ENCODE data around the gene ZNF280D.

DNA sequence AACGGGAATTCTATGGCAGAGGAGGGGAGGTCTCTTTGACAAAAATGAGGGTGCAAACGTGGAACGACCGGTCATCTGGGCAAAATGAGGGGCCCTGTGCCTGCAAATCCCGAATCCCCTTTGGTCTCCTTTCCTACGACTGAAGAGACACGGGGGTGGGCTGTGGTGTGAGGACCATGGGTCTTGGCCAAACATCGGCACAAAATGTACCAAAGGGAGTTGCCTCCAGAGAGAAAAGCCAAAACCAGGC, 498 bp downstream of the ZNF280D start:
- TF ChIP-seq ZNF274 (IDR thresholded peaks at IDR 0.05; ENCODE audit: low read depth, low read length), result no peak
- TF ChIP-seq SUZ12 (IDR thresholded peaks at IDR 0.05; ENCODE audit: extremely low read depth, insufficient read depth, insufficient read length), result no peak
- no peak for TF ChIP-seq YY1 (IDR thresholded peaks at IDR 0.05; ENCODE audit: insufficient read depth, insufficient read length)
